Tongue (tissue), 2 donors: ENCODE results near the gene CRACR2A. TPM values are rescaled to one million over a fixed set of nuclear protein-coding genes. Genes with fewer than 3 reads are reported as not detected.

Experiments
- DNase-seq: peaks from one replicate; pipeline ENCODE4 v3.0.0-alpha.2; 2015
- total RNA-seq: library from RNA; depleted of rRNA; stranded (reverse); fragments of >200 nt; gene quantifications from one replicate; pipeline ENCODE4 v1.2.3, GENCODE V29; 2014

Gene CRACR2A
- total RNA-seq, 1 donor from 2014 or later: 5.1 TPM

GRCh38 chr12:3651585-3652424, 101.1 kb downstream of the CRACR2A start:
- no peak for DNase-seq

GRCh38 chr12:3647504-3647903, 105.4 kb downstream of the CRACR2A start:
- no peak for DNase-seq

DNA sequence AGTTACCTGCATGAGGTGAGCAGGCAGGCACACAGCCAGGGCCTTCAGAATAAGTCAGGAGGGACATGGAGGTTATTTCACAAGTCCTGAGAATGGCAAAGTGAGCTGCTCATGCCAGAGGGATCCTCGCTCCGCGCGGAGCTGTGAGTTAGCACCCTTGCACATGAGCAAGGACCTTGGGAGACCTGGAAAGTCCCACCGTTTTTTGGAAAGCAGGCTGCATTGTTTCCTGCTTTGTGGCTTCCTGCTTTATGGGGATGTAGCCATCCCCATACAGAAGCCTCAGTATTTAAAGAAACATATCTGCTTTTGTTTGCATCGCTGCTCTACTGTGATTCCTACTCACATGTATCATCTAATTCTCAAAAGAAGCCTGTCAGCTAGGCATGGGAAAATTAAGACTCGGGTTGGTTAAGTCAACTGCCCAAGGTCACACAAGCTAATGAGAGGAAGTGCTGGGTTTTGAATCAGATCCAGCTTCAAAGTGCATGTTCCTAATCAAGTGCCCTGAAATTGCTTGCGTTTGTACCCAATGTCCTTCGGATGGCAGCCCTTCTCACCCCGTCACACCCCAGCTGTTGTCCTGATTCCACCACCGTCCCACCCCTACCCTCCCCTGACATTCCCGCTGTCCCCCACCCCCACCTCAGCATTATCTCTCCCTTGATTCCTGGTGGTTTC, 106.2 kb downstream of the CRACR2A start:
- no peak for DNase-seq

- no peak for DNase-seq
Observed at GRCh38 chr12:3645091-3645490, 107.8 kb downstream of the CRACR2A start.

- no peak for DNase-seq
Observed at GRCh38 chr12:3644104-3644503, 108.8 kb downstream of the CRACR2A start.

DNA sequence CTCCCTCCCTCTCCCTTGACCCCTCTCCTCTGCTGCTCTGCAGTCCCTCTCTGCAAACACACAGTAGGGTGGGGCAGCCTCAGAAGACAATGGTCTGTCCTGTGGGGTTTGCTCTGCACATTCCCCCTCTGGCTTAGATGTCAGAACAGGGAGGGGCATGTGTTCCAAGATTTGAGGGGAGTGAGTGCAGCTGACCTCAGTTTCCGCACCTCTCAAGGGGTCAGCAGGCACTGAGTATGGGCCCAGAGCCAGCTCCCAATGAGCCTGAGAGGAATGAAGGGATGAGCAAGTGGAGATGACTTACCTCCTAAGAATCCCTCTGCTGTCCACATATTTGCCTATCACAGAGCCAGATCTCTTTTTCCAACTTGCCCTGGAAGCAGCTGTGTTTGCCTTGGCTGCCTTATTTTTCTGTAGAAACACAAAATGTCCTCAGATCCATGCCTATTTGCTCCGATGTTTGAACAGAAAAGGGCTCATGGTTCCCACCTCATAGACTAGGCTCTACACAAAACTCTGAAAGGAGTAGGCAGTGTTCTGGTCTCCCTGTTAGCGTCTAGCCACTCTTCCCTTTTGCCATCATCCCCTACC, 111.4 kb downstream of the CRACR2A start:
- DNase-seq: no peak

DNA sequence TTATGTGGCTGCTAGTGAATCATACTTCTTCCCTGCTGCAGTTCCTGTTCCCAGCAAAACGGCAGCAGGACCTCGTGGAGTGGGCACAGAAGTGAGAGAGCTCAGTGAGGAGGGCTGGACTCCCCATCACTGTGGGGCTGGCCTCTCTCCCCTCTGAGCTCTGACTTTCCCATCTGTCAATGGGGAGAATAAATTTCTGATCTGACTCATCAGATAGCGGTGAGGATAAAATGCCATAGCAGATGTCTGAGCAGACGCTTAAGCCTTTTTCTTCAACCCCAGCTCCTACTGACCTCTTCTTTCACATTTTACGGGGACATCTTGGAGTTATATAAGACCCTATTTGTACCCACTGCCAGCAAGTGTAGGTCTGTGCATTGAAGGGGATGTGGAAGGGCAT, 116.6 kb downstream of the CRACR2A start:
- DNase-seq: no peak

DNA sequence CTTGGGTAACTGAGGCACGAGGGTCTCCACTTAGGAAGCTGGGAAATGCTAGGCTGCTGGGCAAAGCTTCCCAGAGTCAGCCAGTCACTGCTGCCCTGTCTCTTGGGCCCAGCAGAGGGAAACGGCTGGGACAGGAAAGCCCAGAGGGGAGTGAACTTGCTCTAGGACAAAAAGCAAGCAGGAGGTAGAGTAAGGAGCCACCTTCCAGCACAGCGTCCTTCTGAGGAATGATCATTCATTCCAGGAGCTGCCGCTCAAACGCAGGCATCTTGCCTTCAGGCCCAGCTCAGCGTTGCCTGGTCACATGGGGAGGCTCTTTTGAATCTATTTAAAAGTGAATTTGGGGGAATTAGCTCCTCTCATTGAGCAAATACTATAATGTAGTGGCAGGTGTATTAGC, 118.6 kb downstream of the CRACR2A start:
- DNase-seq: no peak

GRCh38 chr12:3633396-3633795, 119.5 kb downstream of the CRACR2A start:
- DNase-seq: no peak

GRCh38 chr12:3632754-3633153, 120.2 kb downstream of the CRACR2A start:
- DNase-seq: no peak

DNA sequence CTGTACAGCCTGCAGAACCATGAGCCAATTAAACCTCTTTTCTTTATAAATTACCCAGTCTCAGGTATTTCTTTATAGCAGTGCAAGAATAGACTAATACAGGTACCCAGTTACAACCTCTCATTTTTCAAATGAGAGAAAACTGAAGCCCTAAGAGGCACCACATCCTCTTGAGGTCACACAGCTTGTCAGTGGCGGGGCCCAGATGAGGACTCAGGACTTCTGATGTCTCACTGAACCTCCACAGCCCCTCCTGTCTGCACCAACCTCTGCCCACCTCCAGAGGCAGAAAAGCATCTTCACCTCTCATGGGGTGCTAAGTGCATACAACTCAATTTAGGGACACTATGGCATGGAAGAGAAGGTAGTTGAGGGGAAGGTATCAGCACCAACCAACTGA, 120.7 kb downstream of the CRACR2A start:
- DNase-seq: no peak

GRCh38 chr12:3631759-3632158, 121.2 kb downstream of the CRACR2A start:
- no peak for DNase-seq

DNA sequence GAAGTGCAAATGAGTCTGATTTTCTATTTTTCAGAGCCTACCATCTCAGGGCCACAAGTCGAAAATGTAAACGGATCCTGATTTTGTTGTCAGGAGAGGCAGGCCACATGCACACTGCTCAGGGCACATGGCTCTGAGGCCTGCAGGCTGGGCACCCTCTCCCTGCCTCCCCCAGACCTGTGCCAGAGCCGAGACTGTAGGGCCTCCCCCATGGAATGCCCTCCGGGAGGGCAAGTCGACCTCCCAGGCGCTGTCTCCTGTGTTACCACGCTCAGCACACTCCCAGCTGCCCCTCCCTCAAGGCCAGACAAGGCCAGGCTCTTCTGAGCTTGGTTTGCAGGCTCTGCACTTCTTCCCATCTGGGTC, 121.7 kb downstream of the CRACR2A start:
- no peak for DNase-seq

- DNase-seq: no peak
Observed at GRCh38 chr12:3630621-3631271, 122.2 kb downstream of the CRACR2A start.

GRCh38 chr12:3630111-3630510, 122.8 kb downstream of the CRACR2A start:
- DNase-seq: no peak

DNA sequence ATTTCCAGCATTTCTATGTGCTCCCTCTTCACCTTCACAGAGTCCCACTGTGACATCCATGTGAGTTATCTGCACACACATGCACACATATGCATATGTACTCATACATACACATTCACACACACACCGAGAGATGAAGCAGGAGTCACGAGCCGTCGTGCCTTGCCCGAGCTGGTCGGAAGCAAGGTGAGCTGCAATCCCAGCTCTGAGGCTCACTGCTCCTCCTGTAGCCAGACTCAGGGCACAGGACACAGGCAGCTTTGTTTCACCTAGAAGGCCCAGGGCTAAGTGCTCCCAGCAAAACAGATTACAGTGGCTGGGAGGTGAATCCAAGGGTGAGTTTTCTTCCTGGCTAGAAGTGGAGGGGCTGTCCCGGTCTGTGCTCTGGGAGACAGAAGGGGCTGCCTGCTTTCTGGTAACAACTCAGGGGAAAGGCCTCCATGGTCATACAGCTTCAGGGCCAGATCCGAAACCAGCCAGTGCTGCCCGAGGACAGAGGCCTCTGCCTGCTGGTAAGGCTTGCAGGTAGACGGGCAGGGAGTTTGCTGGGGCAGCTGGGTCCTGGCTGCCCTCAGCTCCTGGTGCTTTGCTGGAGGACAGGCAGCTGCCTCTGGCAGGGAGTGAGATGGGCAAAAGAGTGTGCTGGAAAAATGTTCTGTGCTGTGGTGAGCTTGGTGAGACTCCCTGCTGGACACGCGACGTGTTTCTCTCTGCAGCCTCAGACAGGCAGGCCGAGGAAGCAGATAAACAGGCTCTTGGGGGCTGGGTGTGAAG, 123.7 kb downstream of the CRACR2A start:
- DNase-seq: no peak

DNA sequence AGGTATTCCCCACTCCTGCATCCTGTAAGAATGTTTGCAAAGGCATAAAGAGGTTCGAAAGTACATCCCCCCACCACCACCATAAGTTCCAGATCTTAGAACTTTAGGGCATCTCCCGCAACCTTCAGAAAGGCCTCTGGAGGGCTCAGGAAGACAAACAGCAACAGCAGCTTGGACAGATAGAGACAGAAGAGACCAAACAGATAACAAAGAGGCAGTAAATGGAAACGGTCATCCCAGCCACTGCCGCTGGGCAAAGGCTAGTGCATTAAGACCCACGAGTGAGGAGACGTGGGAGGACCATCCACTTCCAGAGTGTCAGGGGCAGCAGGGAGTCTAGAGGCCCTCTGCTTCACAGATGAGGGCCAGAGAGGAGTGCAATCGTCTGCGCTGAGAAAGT, 124.3 kb downstream of the CRACR2A start:
- no peak for DNase-seq

DNA sequence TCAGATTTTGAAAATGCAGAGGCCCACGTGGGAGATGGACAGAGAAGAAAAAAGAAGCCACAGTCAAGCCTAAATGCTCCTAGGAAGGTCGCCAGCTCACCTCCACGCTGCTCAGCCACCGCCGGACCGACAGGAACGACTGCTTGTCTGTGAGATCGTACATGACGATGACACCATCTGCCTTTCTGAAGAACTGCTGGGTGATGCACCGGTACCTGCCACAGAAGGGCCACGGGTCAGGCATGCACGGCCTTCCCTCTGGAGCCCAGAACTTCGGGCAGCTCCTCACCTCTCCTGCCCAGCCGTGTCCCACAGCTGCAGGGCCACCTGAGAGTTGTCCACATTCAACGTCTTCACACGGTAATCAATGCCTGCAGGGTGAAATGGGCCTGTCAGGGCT, 125.6 kb downstream of the CRACR2A start:
- no peak for DNase-seq

DNA sequence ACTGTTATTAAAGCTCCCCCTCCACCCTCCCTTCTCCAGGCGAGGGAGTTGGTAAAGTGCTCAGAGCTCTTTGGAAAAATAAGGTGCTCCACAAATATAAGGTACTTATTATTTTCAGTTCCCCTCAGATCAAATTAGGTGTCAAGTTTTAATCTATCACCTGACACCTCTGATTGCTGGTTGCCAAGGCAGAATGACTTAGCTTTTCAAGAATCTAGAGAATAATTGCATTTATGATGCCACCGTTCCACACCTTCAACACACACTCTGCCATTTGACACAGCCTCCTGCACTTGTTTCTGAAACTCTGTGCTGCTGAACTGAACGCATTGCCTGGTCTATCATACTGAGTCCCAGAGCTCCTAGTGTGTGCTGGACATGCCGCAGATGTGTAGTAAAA, 128.6 kb downstream of the CRACR2A start:
- DNase-seq: no peak

DNA sequence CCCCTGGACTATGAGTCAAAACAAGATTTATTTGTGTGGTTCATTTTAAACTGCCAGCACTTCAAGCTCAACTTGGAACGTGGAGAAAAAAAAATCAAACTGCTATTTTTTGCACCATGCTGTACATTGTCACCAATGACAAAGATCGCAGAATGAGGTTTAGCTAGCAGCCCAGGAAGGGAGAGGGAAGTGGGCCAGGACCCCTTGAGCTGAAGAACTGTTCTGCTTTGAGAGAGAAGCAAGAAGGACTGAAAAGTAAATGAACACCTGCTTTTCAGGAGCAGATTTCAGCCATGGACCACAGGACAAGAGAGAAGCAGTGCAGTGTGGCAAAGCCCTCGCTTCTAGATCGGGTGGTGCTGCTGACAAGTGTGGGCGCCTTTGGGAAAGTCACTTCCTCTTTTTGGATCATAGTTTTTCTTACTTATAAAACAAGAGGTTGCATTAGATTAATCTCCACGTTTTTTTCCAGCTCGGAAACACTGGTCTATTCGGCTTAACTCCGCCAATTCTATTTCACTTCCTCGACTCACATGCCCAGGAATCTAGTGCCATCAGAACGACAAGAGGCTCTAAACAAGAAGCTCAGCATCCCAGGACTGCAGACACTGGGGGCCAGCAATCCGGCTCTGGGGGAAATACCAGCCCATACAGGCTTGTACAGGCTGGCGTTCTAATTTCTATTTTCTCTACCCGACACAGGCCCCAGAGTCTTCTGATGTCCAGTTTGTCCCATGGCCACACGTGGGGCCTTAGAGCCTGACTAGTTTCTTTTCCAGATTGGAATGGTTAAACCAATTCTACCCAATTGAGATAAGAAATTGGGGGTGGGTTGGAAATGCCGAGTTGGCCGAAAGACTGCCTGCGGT, 129.9 kb downstream of the CRACR2A start:
- no peak for DNase-seq
